HG03378 (cell line): ENCODE data around the gene ST8SIA2.
"Not testable (repeated sequence)": the region's sequence is repeated elsewhere in the genome, so short reads cannot be mapped to it uniquely, and the experiment has no call there.

Source experiments
- ATAC-seq: cut with Tn5 transposase; IDR thresholded peaks from one replicate; pipeline ENCODE4 v1.9.1; 2021; ENCODE audit warnings: mild to moderate bottlenecking, moderate library complexity; ENCODE audit not compliant: unreplicated experiment

The ST8SIA2 gene

DNA sequence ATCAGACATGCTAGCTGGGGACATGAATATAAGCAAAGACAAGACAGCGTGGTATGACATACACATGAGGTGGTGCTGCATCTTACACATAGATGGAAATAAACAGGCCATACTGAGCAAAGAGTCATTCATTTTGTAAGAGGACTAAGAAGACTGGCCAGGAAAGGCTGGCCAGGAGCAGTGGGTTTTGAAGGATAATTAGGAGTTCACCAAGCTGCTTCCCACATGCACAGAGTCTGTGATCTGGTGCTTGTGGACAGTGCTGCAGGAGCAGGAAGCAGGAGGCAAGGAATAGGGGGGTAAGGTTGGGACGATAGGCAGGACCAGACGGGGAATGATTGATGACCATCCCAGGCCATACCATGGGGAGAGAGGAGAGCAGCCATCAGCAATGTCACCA lies 41.5 kb downstream of the ST8SIA2 start:
- no peak for ATAC-seq

DNA sequence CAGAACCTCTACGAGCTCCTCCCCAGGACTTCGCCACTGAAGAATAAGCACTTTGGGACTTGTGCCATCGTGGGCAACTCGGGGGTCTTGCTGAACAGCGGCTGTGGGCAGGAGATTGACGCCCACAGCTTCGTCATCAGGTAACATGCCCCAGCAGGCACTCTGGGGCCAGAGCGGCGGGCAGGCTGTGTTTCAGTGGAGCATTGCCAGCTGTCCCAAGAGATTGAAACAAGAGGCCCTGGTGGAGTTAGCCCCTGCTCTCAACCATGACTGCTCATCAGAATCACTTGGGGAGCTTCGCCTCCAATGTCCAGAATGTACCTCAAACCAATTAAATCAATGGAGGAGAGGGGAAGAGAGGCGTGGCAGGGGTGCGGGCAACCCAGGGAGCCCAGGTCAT lies 44.8 kb downstream of the ST8SIA2 start:
- no peak for ATAC-seq

DNA sequence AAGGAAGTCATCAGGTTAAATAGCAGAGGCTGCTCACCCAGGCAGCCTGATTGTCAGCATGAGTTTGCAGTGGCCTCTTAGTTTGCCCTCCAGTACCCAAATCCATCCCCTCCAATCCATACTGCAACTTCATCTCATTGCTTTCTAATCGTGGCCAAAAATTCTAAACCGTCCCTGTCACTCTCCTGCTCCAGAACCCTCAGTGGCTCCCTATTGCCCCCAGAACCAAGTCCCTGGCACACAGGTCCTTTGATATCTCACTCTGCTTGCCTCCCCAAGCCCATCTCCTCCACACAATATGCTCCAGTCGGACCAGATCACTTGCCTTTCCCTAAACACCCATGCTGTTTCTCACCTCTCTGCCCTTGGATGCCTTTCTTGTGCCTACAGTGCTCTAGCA lies 49.7 kb downstream of the ST8SIA2 start:
- no peak for ATAC-seq

DNA sequence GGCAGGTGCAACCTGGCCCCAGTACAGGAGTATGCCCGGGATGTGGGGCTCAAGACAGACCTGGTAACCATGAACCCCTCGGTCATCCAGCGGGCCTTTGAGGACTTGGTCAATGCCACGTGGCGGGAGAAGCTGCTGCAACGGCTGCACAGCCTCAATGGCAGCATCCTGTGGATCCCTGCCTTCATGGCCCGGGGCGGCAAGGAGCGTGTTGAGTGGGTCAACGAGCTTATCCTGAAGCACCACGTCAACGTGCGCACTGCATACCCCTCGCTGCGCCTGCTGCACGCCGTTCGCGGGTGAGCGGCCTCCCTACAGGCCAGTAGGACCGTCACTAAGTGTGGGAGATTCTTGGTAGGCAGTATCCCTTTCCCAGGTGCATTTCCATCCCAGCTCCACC lies 51.0 kb downstream of the ST8SIA2 start:
- no peak for ATAC-seq

DNA sequence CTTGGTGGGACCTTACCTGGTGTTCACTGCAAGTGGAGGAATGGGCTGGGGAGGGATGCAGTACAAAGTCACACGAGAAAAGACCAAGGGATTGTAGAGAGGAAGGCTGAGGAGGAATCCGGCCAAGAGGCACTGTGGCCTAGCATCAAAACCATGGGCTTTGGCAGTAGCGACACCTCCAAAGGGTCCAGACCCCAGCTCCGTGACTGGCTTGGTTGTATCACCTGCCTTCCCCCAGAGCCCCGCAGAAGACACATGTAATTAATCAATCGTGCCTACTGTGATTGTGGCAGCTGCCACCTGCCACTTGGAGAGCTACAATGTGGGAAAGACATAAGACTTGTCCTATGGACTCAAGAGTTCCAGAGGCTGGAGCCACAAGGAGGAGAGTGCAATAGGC lies 54.7 kb downstream of the ST8SIA2 start:
- ATAC-seq = no peak

GRCh38 chr15:92449476-92449875 lies 55.8 kb downstream of the ST8SIA2 start:
- no peak for ATAC-seq

GRCh38 chr15:92451225-92451825 lies 57.6 kb downstream of the ST8SIA2 start:
- no peak for ATAC-seq

DNA sequence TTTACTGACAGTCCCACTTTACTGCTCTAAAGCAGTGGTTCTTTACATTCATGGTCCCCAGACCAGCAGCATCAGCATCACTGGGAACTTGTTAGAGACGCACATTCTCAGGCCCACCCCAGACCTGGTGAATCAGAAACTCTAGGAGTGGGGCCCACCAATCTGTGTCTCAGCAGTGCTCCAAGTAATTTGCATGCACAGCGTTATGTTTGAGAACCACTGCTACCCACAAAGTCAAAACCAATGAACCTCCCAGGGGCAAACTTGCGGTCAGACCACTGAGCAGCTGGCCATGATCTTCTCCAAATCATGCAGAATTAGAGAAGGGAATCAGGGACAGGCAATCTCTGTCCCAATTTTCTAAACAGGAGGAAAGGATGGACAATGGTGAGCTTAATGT lies 58.5 kb downstream of the ST8SIA2 start:
- ATAC-seq = no peak

DNA sequence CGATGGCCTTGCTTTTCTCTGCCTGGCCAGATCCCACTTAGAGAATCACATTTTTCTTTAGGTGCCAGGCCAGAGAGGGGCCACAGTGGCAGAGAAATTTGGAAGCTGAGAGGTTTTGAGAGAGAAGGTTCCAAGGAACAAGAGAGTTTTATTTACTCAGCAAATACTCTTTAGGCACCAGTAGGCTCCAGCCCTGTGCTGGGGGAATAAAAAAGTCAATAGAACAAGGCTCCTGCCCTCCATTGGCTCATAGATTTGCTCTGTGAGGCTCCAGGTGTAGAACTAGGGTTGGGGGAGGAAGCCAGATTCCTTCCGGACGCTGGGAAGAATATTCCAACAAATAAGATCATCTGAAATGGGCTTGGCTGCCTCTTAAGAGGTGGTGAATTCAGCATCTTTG lies 59.9 kb downstream of the ST8SIA2 start:
- ATAC-seq = no peak

DNA sequence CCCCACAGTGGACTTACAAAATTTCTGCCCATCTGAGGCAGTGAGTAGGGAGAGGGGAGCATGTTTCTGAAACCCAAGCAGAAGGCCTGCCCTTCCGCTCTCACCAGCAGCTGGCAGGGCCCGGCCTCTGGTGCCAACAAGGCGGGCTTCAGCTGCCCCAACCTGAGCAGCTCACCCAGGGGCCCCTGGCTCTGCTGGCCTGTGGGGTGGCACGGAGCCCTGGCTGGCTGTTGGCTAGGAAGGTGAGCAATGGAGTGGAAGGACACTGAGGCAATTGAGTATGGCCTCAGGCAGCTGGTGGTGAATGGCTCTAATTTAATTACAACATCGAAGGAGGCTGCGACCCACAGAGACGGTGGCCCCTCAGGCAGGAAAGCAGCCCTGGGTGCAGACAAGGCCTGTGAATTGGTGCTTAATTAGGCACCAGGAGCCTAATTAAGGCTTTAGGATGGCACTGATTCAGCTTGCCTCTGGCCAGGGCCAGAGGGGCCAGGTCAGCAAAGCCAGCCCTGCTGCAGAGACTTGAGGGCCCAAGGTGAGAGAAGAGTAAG lies 60.9 kb downstream of the ST8SIA2 start:
- no peak for ATAC-seq

GRCh38 chr15:92455271-92455670 lies 61.6 kb downstream of the ST8SIA2 start:
- ATAC-seq = no peak

DNA sequence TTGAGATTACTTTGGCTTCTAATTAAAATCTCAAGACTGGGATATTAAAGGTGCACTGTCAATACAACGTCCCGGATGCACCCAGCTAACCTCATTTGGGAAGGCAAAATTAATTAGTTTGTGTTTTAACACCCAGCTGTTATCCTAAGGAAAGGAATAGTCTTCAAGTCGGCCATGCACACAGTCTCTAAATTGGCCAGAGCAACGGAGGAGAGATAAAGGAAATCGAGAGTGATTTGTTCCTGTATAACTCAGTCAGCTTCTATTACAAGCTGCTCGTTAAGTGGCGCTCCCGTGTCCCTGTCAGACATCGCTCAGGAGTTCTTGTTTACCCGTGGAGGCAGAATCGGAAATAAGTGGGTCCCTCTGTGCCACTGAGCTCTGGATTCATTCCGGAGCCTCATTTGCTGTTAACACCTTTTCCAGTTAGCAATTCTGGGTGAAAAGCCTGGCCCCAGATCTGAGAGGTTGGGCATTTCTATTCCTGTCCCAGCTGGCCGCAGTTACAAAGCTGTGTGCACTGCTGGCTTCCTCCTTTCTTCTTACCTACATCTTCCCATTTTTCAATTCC lies 63.9 kb downstream of the ST8SIA2 start:
- no peak for ATAC-seq

DNA sequence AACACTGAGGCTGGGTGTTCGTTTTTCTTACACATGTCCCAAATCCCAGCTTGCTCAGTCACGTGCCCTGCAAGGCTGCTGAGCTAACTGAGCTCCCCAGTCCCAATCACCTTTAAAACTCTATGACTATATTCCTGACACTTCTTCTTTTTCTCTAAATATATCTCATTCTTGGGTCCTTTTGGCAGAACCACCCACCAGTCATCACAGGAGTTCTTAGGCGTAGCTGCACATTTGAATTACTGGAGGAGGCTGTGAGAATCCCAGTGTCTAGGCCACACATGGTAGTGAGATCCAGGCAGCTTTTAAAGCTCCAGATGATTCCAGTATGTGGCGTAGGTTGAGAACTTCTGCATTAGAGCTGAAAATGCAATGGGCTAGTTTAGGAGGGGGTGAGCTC lies 66.3 kb downstream of the ST8SIA2 start:
- no peak for ATAC-seq

DNA sequence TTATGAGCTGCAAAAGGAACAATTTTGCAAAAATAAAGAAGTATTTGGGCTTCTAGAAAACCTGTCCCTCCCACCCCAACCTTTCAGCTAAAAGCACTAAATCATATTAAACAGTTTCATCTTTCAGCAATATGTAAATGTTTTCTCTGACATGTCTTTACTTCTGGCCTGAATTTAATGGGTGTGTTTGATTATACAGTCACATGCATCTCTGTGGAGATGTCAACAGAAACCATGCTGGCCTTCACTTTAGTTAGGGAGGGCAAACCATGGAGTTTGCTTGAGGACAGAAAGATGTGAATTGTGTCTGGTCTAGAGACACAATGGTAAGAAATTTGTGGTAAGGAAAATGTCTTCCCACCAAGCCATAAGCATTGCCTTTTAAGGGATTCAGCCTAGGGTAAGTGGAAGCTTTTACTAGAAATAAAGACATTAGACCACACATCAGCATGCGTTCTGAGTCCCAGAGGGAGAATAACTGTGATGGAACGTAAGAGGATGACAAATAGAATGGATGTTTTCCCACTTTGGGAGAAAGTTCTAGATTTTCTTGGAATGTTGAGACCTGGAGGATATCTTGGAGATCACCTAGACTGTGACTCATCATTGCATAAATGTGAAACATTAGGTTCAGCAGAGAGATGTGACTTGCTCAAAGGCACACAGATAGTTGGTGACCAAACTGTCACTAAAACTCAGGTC lies 68.9 kb downstream of the ST8SIA2 start:
- ATAC-seq = no peak

- ATAC-seq = no peak
Measured at GRCh38 chr15:92463352-92463751, 69.7 kb downstream of the ST8SIA2 start.

GRCh38 chr15:92463826-92464225 lies 70.1 kb downstream of the ST8SIA2 start:
- no peak for ATAC-seq

GRCh38 chr15:92466834-92467233 lies 73.2 kb downstream of the ST8SIA2 start:
- no peak for ATAC-seq

DNA sequence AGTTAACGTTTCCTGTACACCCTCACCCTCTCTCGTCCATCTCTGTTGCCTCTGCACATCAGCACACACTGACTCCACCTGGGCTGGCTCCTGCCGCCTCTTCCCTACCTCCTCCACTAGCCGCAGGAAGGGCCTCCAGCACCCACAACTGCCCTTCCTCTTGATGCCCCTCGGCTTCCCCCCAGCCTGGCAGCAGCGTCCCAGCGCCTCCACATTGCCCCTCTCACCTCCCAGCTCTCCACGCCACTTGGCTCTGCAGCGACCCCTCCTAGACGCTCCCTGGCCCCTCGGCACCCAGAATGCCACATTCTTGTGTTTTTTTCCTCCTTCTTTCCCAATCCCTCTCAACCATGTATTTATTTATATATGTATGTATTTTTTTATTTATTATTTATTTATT lies 73.6 kb downstream of the ST8SIA2 start:
- ATAC-seq = no peak

GRCh38 chr15:92468991-92469390 lies 75.3 kb downstream of the ST8SIA2 start:
- ATAC-seq = no peak

- no peak for ATAC-seq
Measured at GRCh38 chr15:92471288-92471687, 77.6 kb downstream of the ST8SIA2 start.

- no peak for ATAC-seq
Measured at GRCh38 chr15:92473756-92474155, 80.1 kb downstream of the ST8SIA2 start.

GRCh38 chr15:92479730-92480129 lies 86.0 kb downstream of the ST8SIA2 start:
- not testable (repeated sequence) for ATAC-seq
